ENCODE data around the gene PRICKLE2.

PRICKLE2 gene

DNA sequence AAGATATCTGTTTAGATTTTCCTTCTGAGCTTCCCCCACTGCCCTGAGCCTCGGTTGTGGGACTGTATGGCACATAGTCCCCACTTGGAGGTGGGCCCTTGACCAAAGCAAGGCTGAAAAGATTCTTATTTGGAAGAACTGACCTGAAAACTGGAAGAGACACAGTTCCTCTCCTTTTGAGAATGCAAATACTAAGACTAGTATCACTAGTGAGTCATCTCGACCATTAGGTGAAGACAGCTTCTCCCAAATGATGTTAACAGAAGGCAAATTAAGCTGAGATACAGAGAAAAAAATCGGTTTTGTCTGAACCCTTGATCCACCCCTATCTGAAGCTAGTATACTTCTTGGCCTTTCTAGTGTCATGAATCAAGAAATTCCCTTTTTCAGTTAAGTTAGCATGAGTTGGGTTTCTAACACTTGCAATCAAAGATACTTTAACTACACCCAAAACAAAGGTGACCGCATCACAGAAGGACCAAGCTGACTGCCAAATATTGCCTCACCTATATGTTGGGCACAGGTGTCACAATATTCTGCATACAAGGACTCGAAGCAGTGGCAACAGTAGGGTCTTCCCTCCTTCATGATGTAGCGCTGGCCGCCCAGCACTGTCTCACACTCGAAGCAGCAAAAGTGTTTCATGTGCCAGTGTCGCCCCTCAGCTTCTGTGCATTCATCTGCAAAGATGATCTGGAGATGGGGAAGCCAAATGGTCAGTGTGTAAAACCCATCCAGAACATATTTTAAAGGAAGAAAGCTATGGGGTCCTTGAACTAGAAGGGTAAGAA is 72.4 kb downstream of the PRICKLE2 start:
- DNase-seq: no peak

- no peak for DNase-seq
Observed at GRCh38 chr3:64152086-64152485, 73.2 kb downstream of the PRICKLE2 start.

GRCh38 chr3:64151342-64151871 is 73.9 kb downstream of the PRICKLE2 start:
- DNase-seq: no peak

DNA sequence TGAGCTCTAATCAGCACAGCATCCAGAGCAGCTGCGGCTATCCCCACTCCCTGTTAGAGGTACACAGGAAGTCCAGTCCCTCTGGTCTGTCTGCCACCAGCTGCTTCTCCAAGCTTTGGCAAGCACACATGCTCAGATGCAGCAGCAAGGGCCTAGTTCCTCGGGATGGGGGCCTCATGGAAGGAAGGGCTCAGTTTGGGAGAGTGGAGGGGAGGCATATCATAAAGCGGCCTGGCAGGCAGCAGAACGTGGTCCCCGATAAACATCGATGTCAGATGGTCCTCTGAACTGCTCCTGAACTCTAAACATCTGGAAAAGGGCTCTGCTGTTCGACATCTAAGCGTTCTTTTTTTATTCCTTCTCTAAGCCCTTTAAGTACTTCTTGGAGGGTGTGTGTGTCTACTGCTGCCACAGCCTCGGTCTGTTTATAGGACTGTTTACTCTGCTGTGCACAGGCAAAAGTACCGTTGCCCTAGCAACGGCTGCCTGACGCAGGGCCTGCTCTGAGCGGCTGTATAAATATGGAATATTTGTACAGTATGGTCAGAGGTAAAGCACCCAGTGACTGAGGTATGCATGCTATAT is 74.6 kb downstream of the PRICKLE2 start:
- DNase-seq: no peak

DNA sequence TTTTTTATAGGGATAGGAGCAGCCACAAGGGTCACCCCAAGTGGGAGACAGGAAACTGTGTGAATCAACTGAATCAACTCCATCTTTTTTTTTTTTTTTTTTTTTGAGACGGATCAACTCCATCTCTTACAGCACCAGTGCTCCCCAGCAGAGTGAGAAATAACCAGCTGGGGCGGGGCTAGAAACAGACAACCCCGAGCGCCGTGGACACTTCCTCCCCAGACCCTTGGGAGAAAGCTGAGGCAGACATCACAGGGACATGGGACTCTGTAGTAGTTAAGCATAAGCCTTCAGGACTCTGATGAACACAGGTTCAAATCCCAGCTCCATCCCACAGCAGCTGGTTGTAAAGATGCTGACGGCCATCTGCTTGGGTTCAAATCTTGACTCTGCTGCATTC is 75.4 kb downstream of the PRICKLE2 start:
- no peak for DNase-seq

DNA sequence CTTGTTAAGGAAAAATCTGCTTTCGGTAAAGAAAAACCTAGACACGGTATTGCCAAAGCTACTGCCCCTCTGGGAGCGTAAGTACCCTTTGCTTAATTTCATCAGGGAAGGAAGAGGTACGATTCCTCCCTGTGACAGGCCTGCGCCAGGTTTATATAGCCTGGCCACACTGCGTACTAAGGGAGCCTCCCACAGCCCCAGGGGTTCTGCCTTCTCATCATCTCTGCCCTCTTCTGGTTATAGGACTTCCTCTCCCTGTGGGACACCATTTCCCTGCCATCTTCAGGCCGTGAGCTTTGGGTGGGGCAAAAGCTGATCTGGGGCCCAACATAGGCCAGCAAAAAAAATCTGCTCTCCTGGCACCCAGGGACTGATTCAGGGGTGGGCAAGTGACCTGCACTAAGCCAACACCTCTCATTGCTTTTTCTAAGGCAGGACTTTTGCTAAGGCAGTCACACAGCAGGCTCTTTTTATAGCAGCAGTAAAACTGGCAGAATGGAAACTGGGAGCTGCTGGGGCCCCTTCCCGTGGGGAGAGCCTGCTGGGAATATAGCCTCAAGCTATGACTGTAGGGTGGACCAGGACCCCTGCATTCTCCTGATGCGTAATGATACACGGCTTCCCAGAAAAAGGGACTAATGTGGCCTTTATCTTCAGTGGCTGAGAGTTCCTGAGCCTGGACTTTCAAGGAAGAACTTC is 76.2 kb downstream of the PRICKLE2 start:
- DNase-seq: no peak

DNA sequence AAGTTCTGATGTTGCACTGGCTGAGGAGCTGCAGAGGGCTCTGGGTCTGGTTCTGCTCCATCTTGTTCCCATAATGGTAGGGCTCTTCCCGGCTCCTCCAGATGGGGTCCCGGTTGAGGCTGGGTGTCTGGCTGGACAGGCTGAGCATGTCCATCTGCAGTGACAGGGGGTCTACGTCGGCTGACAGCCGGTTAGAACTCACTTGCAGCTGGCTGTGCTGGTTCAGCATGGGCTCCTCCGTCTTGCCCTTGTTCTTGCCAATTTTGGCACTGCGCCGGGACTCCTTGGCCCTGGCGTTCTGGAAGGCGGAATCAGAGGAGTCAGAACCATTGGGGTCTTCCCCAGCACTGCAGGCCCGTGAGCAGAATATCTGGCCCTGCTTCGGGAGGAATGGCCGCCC is 78.1 kb downstream of the PRICKLE2 start:
- no peak for DNase-seq

DNA sequence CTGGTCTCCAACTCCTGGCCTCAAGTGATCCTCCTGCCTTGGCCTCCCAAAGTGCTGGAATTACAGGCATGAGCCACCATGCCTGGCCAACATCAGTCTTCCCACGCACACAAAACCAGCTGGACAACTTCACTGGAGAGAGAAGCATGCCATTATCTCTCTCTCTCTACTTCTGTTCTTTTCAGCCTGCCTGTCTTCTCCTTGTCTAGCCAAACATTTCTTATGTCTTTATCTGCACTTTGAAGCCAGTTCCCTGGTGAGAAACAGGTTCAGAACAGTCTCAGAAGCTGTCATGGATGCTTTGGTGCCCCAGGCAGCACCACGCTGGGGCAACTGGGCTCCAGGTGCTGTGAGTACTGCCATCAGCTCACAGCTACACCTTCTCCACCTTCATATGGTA is 79.8 kb downstream of the PRICKLE2 start:
- no peak for DNase-seq

GRCh38 chr3:64144241-64144900 is 80.9 kb downstream of the PRICKLE2 start:
- no peak for DNase-seq

DNA sequence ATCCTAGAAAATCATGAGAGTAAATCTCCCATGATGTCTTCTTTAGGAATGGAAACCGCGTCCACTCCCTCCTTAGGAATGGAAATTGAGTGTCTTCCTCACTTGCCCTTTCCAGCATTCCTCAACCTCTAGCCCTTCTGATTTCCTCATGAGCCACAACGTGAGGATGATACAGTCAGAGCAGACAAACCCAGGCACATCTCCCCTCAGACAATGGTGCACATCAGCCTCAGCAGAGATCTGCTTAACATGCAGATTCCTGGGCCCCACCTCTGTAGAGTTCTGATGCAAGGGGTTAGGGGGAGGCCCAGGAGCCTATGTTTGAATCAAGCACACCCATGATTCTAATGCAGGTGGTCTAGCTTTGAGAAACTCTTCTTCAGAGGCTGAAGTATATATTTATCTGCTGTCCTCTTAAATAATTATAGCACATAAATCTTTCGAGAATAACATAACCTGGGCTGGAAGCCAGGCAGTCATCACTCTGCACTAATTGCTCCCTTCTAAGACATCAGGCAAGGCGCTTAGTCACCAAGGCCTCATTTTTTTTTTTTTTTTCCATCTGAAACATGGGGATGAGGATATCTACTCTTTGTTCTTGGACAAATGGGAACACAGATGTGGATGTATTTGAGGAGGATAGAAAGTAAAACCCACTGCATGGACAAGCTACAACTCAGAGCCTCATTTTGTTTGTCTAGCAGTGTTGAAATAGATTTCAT is 81.7 kb downstream of the PRICKLE2 start:
- DNase-seq: no peak

DNA sequence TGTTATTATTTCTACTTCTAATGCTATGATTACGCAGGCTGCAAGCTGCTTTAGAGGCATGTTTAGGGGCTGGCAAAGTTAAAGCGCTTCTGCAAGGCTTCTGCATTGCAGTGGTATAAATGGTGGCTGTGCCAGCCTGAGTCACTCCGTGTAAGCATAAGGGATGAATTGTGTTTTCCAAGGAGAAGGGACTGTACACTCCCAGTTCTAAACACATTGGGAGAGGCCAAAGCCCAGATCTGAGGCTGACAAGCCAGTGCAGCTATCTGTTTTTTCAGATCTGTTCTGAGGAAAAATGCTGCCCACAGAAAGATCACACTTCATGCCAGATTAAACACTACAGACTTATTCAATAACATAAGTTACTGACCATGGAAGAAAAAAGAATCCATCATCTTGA is 83.8 kb downstream of the PRICKLE2 start:
- no peak for DNase-seq

DNA sequence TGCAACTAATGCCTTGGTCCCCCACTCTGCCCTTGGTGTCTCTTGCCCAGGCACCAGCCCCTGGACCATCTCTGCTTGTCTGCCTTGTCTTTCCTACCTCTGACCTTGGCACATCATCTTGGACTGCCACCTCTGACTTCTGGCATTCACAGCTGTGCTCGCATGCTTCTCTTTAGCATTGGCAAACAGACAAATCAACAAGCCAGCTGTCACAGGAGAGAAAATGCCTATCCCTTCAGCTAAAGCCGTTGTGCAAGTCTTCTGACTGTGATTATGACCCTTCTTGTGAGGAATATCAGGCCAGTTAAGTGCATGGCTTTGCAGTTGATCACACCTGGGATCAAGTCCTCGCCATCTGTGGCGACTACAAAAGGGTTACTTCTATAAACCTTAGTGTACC is 84.6 kb downstream of the PRICKLE2 start:
- DNase-seq: no peak

GRCh38 chr3:64138656-64139375 is 86.5 kb downstream of the PRICKLE2 start:
- DNase-seq: no peak

- no peak for DNase-seq
Observed at GRCh38 chr3:64138046-64138445, 87.2 kb downstream of the PRICKLE2 start.

DNA sequence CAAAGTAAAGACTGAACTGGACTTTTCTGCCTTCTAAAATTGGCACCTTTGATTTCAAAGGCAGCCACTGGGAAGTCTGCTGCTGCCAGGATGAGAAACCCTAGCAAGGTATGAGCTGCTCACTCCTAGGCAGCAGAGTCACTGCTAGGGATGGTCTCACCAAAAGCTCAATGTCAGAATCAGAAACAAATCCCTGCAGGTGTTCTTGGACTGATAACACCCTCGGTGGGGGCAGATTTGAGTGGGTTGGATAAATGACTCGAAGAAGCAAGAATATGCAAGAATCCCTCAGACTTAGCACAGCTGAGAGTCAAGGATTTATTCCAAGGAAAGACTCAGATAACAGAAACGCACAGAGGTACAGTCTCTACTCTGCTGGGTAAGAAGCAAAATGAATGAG is 90.4 kb downstream of the PRICKLE2 start:
- DNase-seq: no peak

DNA sequence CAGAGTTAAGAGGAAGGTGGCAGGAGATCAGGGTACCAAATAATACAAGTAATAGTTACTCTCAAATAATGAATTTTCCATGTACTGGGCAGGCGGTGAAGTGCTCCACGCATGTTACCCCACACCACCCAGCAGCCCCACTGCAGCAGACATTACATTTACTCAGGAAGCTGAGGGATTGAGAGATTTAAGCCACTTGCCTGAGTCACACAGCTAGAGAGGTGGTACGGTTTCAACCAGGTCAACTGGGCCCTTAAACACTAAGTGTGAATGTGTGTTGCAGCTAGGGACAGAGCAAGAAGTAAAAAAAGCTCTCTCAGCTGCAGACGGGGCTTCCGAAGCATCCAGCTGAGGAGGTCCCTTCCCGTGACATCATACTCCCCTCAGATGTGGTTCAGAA is 91.3 kb downstream of the PRICKLE2 start:
- DNase-seq: no peak

DNA sequence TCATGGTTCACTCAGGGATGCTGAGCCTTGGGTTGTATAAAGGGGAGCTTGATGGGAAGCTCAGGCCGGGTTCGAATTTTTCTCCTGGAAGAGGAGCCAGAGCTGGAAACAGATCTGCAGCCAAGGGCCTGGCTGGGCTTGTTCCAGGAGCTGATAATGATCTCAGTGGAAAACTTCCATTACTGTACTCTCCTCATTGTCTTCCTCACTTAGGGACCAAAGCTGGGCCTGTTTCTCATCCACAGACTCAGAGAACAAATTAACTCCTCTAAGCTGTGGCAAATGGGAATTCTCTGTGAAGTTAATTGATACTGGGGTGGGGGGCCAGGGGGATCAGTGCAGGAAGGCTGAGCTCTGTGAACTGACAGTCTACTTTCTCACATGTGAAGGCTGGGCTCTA is 92.0 kb downstream of the PRICKLE2 start:
- DNase-seq: no peak

GRCh38 chr3:64131725-64132469 is 93.4 kb downstream of the PRICKLE2 start:
- no peak for DNase-seq

DNA sequence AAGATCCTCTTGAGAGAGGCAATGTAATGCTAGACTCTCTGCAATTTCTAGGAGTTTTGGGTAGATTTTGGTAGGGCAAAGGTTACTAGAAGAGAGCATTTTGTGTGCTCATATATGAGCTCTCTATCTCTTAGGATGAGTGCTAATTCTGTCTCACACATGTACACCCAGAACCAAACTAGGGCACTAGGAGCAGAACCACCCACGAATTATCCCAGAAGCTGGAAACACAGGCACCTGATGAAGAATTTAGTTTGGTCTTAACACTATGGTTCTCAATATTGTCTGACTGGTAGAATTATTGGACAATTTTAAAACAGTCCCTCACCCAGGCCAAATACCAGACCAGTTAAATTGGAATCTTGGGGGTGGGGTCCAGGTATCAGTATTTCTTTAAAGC is 94.8 kb downstream of the PRICKLE2 start:
- DNase-seq: no peak

- no peak for DNase-seq
Observed at GRCh38 chr3:64129581-64129980, 95.7 kb downstream of the PRICKLE2 start.

DNA sequence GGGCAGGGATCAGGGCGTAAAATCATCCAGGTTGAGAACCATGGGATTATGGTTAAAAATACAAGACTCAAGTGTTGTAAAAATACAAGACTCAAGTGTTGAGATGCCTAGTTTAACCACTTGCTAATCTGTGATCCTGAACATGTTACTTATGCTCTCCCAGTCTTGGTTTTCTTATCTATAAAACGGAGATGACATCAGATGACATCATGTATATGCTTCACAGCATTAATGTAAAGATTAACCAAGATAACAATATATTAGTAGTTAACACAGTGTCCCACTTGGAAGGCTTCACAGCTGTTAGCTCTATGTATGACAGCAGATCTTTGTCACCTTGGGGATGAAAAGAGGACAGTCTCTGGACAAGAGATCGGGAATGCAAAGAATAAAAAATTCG is 96.2 kb downstream of the PRICKLE2 start:
- no peak for DNase-seq
